22Rv1 (cell line): ENCODE data around the gene PLCXD3.

Experiments
- CTCF ChIP-seq: fragments of 450-650 bp; IDR thresholded peaks from 2 replicates; pipeline ENCODE4 v1.5.1; 2017; ENCODE audit warnings: mild to moderate bottlenecking
- ZFX ChIP-seq: fragments of 450-650 bp; IDR thresholded peaks from 2 replicates; pipeline ENCODE4 v1.6.1; 2017; ENCODE audit warnings: antibody characterized with exemption, borderline replicate concordance

- no peak for TF ChIP-seq CTCF
- no peak for TF ChIP-seq ZFX
These were observed 37.6 kb upstream of the PLCXD3 start for GRCh38 chr5:41547991-41548390.
